Heart left ventricle (tissue), 16 donors: ENCODE results near the gene WDR35. TPM values are rescaled to one million over a fixed set of nuclear protein-coding genes. Genes with fewer than 3 reads are reported as not detected.

Experiments used
- ATAC-seq, 4 donors: fragments of 200-7000 bp; cut with Tn5 transposase; one replicate each; pipeline ENCODE4 v1.9.1; 2020 to 2022; ENCODE audit warnings: moderate library complexity in 4 of 4, mild to moderate bottlenecking in 3 of 4, moderate number of reproducible peaks in 1 of 4
- DNase-seq, 5 donors: peaks; one replicate each; pipeline ENCODE4 v3.0.0-alpha.2; 2020
- H3K27ac ChIP-seq, 12 donors: fragments of 200-600 bp; sonication (generic) in 4 of 12; one replicate each; pipeline versions ENCODE4 v1.5.0 to v1.8.0; 2016 to 2022; ENCODE audit warnings: mild to moderate bottlenecking in 2 of 12
- H3K27me3 ChIP-seq, 9 donors: fragments of 200-600 bp; sonication (generic) in 2 of 9; one replicate each; pipeline versions ENCODE4 v1.5.1 to v1.8.0; 2016 to 2022; ENCODE audit warnings: mild to moderate bottlenecking in 3 of 9
- H3K36me3 ChIP-seq, 9 donors: fragments of 200-600 bp; sonication (generic) in 2 of 9; one replicate each; pipeline versions ENCODE4 v1.5.0 to v1.8.0; 2018 to 2022; ENCODE audit warnings: mild to moderate bottlenecking in 2 of 9
- H3K4me1 ChIP-seq, 12 donors: fragments of 200-600 bp; sonication (generic) in 4 of 12; one replicate each; pipeline versions ENCODE4 v1.5.0 to v1.8.0; 2016 to 2022; ENCODE audit warnings: mild to moderate bottlenecking in 3 of 12
- H3K4me3 ChIP-seq, 12 donors: fragments of 200-600 bp; sonication (generic) in 4 of 12; one replicate each; pipeline versions ENCODE4 v1.5.0 to v1.8.0; 2017 to 2022; ENCODE audit warnings: mild to moderate bottlenecking in 9 of 12, moderate library complexity in 4 of 12
- H3K9me3 ChIP-seq, 12 donors: fragments of 200-600 bp; sonication (generic) in 4 of 12; one replicate each; pipeline versions ENCODE4 v1.5.0 to v1.8.0; 2016 to 2022; ENCODE audit warnings: mild to moderate bottlenecking in 1 of 12
- POLR2A ChIP-seq, 2 donors: fragments of 450-650 bp; IDR thresholded peaks; one replicate each; pipeline ENCODE4 v1.6.1; 2017; ENCODE audit warnings: antibody characterized with exemption in 2 of 2, mild to moderate bottlenecking in 2 of 2, moderate library complexity in 2 of 2
- WGBS, 4 donors: extraction: QIAGEN DNeasy Blood & Tissue Kit in 2 of 4; methylation state at CpG; one replicate each; pipeline versions ENCODE4 v1.1.5 to v1.1.7; 2013 to 2018; 5-methylcytosine and 5-hydroxymethylcytosine counted together
- intact Hi-C, 10 donors: fragments of 100-400 bp; cut with DNase I; formaldehyde crosslinking; loops; one replicate each; pipeline versions ENCODE4 v1.11.1 to v1.14.2; 2022
- polyA plus RNA-seq, 2 donors: library from polyadenylated mRNA; stranded (reverse); fragments of 200-250 nt; gene quantifications; one replicate each; pipeline ENCODE4 v1.2.3, GENCODE V29; 2013
- total RNA-seq, 9 donors: library from RNA; depleted of rRNA in 2 of 9; stranded (reverse); fragments of >200 nt in 2 of 9; fragmentation: NEBNext Ultra II Directional in 3 of 9; extraction: Animal tissue kit (Norgen Biotek cat#: 25700) in 3 of 9; gene quantifications; one replicate each; pipeline versions ENCODE4 v1.1.0 to v1.2.4, GENCODE V29; 2016 to 2023
- TF ChIP-seq, protein P1 (sequence below), 12 donors: fragments of 200-600 bp; sonication (generic) in 4 of 12; IDR thresholded peaks; one replicate each; pipeline versions ENCODE4 v1.5.0 to v1.8.0; 2018 to 2022; ENCODE audit warnings: antibody characterized with exemption in 12 of 12, mild to moderate bottlenecking in 5 of 12
- donor health status: ischemic (EF 13 %, LVEDD 7.1; RV severe dilation, severe dysfunction).
- donor health status: healthy with polysubstance abuse.
- donor health status: DM: no; HTN: yes; CAD: no.
- donor health status: DM: no; HTN: no; CAD: no.
- donor health status: ischemic (EF 25% LVEDD 6.9; RV normal size, moderate dysfunction).
- donor health status: ischemic (EF 25% LVEDD 5.7; RV mildly dilated, moderate dysfunction).
- donor health status: healthy.
- donor health status: DM: yes; HTN: yes; CAD: no.
- donor health status: ischemic (EF 35%, LVEDD 5.7; RV mildly dilated, moderate dysfunction).
- donor health status: nonischemic (EF 11% LVEDD 7.7; RV severe dilation, severe dysfunction).
- donor health status: DM: yes; HTN: yes; CAD: no.
- donor health status: PGD.
- donor health status: ischemic (EF 29% LVEDD 5.4; RV normal size, mild dysfunction).
- donor health status: nonischemic (EF 23%, LVEDD 6.1; RV moderate dilation, normal function).

The WDR35 gene
- total and polyA plus RNA-seq, 11 donors = 1.1 to 8.5 (median 5.0) TPM

DNA sequence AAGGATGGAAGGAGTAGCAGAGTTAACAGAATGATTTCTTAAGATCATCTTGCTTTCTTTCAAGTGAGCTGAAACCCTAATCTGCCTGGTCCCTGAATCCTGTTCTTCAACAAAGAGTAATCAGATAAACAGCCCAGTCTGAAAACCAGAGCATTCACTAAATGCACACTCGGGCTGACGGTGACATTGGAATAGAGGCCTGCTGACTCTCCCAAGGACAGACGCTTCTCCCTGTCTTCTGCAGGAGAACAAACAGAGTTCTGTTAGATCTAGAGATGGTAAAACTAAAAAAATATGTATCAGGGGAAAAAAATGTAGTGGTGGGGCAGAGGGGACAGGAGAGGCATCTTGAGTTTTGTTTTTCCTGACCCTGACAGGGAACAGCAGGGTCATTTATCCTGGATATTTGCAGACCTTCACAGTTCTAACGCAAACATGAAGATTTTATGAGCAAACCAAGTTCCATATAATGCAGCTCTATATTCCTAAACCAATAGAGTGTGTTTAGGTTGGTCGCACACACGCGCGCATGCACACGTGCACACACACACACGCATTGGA lies 15.2 kb upstream of the WDR35 start:
- Histone ChIP-seq H3K36me3 (no peaks in the 10 kb centered on the region), H3K27ac (no peak overlapping the region), H3K4me3 (no peak overlapping the region), H3K4me1 (no peaks in the 10 kb centered on the region), H3K9me3 (no peaks in the 10 kb centered on the region), H3K27me3 (peaks cover 0 to 21% (median 0%) of the 10 kb centered on the region in 9 donors)
- DNase-seq = no peak
- intact Hi-C loops = no loop called here
- TF ChIP-seq POLR2A (IDR thresholded peaks at IDR 0.05) = no peak
- TF ChIP-seq, protein P1, sequence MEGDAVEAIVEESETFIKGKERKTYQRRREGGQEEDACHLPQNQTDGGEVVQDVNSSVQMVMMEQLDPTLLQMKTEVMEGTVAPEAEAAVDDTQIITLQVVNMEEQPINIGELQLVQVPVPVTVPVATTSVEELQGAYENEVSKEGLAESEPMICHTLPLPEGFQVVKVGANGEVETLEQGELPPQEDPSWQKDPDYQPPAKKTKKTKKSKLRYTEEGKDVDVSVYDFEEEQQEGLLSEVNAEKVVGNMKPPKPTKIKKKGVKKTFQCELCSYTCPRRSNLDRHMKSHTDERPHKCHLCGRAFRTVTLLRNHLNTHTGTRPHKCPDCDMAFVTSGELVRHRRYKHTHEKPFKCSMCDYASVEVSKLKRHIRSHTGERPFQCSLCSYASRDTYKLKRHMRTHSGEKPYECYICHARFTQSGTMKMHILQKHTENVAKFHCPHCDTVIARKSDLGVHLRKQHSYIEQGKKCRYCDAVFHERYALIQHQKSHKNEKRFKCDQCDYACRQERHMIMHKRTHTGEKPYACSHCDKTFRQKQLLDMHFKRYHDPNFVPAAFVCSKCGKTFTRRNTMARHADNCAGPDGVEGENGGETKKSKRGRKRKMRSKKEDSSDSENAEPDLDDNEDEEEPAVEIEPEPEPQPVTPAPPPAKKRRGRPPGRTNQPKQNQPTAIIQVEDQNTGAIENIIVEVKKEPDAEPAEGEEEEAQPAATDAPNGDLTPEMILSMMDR (IDR thresholded peaks at IDR 0.05) = no peak
- WGBS, 4 donors = 85 to 96% (median 92%) methylated on average over 10 of the region's 10 CpGs
- ATAC-seq = no peak

DNA sequence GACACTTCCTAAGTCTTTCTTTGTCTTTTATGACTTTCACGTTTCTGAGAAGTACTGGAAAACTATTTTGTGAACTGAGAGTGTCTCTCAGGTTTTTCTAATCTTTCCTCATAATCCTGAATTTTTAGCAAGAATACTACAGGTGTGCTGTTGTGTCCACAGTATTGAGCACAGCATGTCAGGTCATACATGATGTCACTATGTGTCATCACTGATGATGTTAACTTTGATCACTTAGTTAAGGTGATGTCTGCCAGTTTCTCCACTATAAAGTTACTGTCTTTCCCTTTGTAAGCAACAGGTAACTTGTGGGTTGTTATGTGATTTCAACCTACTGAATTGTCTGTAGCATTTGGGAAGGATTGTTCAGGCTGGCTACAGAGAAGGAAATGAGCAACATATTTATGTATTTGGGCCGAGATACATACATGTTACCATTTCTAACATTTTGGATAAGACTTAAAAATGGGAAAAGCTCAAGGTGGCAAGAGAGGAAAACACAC lies 11.5 kb upstream of the WDR35 start:
- no peaks in the 10 kb centered on the region for H3K9me3 ChIP-seq
- no peak overlapping the region for H3K4me3 ChIP-seq
- no peak for TF ChIP-seq POLR2A (IDR thresholded peaks at IDR 0.05)
- TF ChIP-seq, protein P1 (IDR thresholded peaks at IDR 0.05) = no peak
- no peaks in the 10 kb centered on the region for H3K36me3 ChIP-seq
- DNase-seq = no peak
- H3K4me1 ChIP-seq = no peaks in the 10 kb centered on the region
- WGBS, 4 donors = 73 to 83% (median 77%) methylated on average over 2 of the region's 2 CpGs
- intact Hi-C loops = no loop called here
- peaks cover 0 to 4% (median 0%) of the 10 kb centered on the region in 9 donors for H3K27me3 ChIP-seq
- no peak for ATAC-seq
- H3K27ac ChIP-seq = no peak overlapping the region

DNA sequence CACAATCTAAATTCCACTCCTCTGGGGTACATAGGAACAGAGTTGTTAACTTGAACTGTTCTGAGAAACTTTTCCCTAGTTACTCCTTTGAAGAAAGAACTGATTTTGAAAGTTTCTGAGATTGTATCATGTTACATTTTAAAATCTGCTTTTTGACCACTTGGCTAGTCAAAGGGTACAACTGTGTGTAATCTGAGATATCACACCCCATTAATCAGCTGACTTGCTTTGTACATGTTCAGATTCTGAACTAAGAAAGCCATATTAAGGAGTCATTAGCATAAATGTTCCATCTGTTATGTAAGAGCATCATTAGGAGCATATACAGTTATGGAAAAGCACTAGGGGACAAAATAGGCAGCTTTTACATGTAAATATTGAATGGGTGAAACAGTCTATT lies 3.8 kb upstream of the WDR35 start:
- Histone ChIP-seq H3K4me3 (no peak overlapping the region), H3K9me3 (no peaks in the 10 kb centered on the region), H3K27me3 (peaks cover 0 to 15% (median 3%) of the 10 kb centered on the region in 9 donors), H3K4me1 (peaks cover 0 to 16% (median 6%) of the 10 kb centered on the region in 12 donors), H3K27ac (no peak overlapping the region), H3K36me3 (no peaks in the 10 kb centered on the region)
- intact Hi-C loops = loop anchor here in 1 of 10 donors (10.0 kb wide), 1 partner anchor 221 kb away; no protein-coding TSS in a partner anchor
- no peak for TF ChIP-seq POLR2A (IDR thresholded peaks at IDR 0.05)
- TF ChIP-seq, protein P1 (IDR thresholded peaks at IDR 0.05) = no peak
- ATAC-seq (no peak), DNase-seq (no peak)

DNA sequence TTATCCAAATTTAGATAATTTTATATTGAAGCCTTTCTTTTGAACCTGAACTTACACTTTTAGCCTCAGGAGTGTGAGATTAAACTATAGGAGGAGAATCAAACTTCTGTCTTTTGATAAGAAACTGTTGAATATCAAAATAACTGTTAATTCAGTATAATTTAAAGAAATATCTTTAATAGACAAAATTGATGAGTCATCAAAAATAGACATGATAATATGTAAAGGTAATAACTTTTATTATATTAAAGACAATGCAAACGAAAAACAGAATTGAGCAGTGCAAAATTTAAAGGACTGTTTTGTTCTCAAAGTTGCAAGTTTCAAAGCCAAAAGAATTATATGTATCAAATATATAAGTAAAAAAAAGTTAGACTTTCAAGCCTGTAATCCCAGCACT lies 2.0 kb upstream of the WDR35 start:
- Histone ChIP-seq H3K27me3 (peaks cover 0 to 15% (median under 1%) of the 10 kb centered on the region in 9 donors), H3K27ac (no peak overlapping the region), H3K4me3 (no peak overlapping the region), H3K4me1 (peaks cover 0 to 20% (median 6%) of the 10 kb centered on the region in 12 donors), H3K9me3 (no peaks in the 10 kb centered on the region), H3K36me3 (no peaks in the 10 kb centered on the region)
- ATAC-seq (no peak), DNase-seq (no peak)
- TF ChIP-seq, protein P1 (IDR thresholded peaks at IDR 0.05) = no peak
- TF ChIP-seq POLR2A (IDR thresholded peaks at IDR 0.05) = no peak
- WGBS, 4 donors = 84 to 87% (median 86%) methylated on average over 1 of the region's 1 CpG
- intact Hi-C loops = loop anchor here in 1 of 10 donors (10.0 kb wide), 1 partner anchor 223 kb away; no protein-coding TSS in a partner anchor
